Panc1 (cell line): ENCODE measurements around the gene QARS1.

Source experiments
- CTCF ChIP-seq: fragments of 450-650 bp; IDR thresholded peaks from 2 replicates; pipeline ENCODE4 v1.5.1; 2017; ENCODE audit warnings: mild to moderate bottlenecking
- POLR2AphosphoS5 ChIP-seq: IDR thresholded peaks from 2 replicates; pipeline ENCODE4 v1.6.1; 2012; ENCODE audit warnings: mild to moderate bottlenecking, low read depth, low read length, moderate library complexity
- REST ChIP-seq, 2 experiments: IDR thresholded peaks; 2 replicates each; pipeline ENCODE4 v1.6.1; 2011 to 2012; ENCODE audit warnings: low read depth in 2 of 2, control low read depth in 1 of 2, low read length in 1 of 2, mild to moderate bottlenecking in 1 of 2, moderate library complexity in 1 of 2; ENCODE audit not compliant: insufficient read depth in 1 of 2
- SIN3A ChIP-seq: IDR thresholded peaks from 2 replicates; pipeline ENCODE4 v1.6.1; 2012; ENCODE audit warnings: low read depth, mild to moderate bottlenecking, low read length, moderate library complexity, borderline replicate concordance; ENCODE audit not compliant: insufficient read depth

DNA sequence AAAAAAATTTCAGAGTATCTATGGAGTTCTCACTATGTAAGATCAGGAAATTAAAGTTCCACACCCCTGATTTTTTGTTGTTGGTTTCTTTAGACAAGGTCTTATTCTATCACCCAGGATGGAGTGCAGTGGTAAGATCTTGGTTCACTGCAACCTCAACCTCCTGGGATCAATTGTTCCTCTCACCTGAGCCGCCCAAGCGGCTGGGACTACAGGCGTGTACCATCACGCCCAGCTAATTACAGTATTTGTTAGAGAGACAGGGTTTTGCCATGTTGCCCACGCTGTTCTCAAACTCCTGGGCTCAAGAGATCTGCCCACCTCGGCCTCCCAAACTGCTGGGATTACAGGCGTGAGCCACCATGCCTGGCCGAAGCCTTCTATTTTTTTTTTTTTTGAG, 23.1 kb downstream of the QARS1 start:
- TF ChIP-seq CTCF (no peak), REST (IDR thresholded peaks at IDR 0.05; ENCODE audit: insufficient read depth in 1 of 2, low read depth in 2 of 2, low read length in 1 of 2) (no peak), POLR2AphosphoS5 (no peak), SIN3A (no peak)
